ENCODE results near the gene STIM1.
"Not testable (repeated sequence)": the region's sequence is repeated elsewhere in the genome, so short reads cannot be mapped to it uniquely, and the experiment has no call there.

STIM1 gene

GRCh38 chr11:3983101-3983500, 127.6 kb downstream of the STIM1 start:
- DNase-seq (ENCODE audit: low read depth): no peak

- DNase-seq (ENCODE audit: low read depth): peak; percentile 6
Measured at GRCh38 chr11:3984896-3985295, 129.4 kb downstream of the STIM1 start.

GRCh38 chr11:3985631-3986030, 130.2 kb downstream of the STIM1 start:
- no peak for DNase-seq (ENCODE audit: low read depth)

GRCh38 chr11:3986301-3986700, 130.8 kb downstream of the STIM1 start:
- DNase-seq (ENCODE audit: low read depth): no peak

- no peak for DNase-seq (ENCODE audit: low read depth)
Measured at GRCh38 chr11:3989276-3989920, 133.9 kb downstream of the STIM1 start.

GRCh38 chr11:3989921-3990290, 134.4 kb downstream of the STIM1 start:
- no peak for DNase-seq (ENCODE audit: low read depth)

- no peak for DNase-seq (ENCODE audit: low read depth)
Measured at GRCh38 chr11:3990406-3990805, 134.9 kb downstream of the STIM1 start.

- DNase-seq (ENCODE audit: low read depth): no peak
Measured at GRCh38 chr11:3992964-3993363, 137.5 kb downstream of the STIM1 start.

GRCh38 chr11:3994030-3994640, 138.7 kb downstream of the STIM1 start:
- DNase-seq (ENCODE audit: low read depth): no peak

- no peak for DNase-seq (ENCODE audit: low read depth)
Measured at GRCh38 chr11:3995307-3995706, 139.8 kb downstream of the STIM1 start.

GRCh38 chr11:3995949-3996554, 140.6 kb downstream of the STIM1 start:
- no peak for DNase-seq (ENCODE audit: low read depth)

- DNase-seq (ENCODE audit: low read depth): no peak
Measured at GRCh38 chr11:3996651-3997050, 141.2 kb downstream of the STIM1 start.

GRCh38 chr11:4004753-4005152, 149.3 kb downstream of the STIM1 start:
- not testable (repeated sequence) for DNase-seq (ENCODE audit: low read depth)

- no peak for DNase-seq (ENCODE audit: low read depth)
Measured at GRCh38 chr11:4006946-4007680, 151.6 kb downstream of the STIM1 start.

- no peak for DNase-seq (ENCODE audit: low read depth)
Measured at GRCh38 chr11:4008116-4008515, 152.7 kb downstream of the STIM1 start.

GRCh38 chr11:4016602-4017001, 161.1 kb downstream of the STIM1 start:
- not testable (repeated sequence) for DNase-seq (ENCODE audit: low read depth)

- no peak for DNase-seq (ENCODE audit: low read depth)
Measured at GRCh38 chr11:4017129-4017528, 161.7 kb downstream of the STIM1 start.

GRCh38 chr11:4018641-4019040, 163.2 kb downstream of the STIM1 start:
- DNase-seq (ENCODE audit: low read depth): no peak

GRCh38 chr11:4019891-4020290, 164.4 kb downstream of the STIM1 start:
- DNase-seq (ENCODE audit: low read depth): no peak

- DNase-seq (ENCODE audit: low read depth): no peak
Measured at GRCh38 chr11:4022669-4023068, 167.2 kb downstream of the STIM1 start.

- no peak for DNase-seq (ENCODE audit: low read depth)
Measured at GRCh38 chr11:4025248-4025966, 169.9 kb downstream of the STIM1 start.

- no peak for DNase-seq (ENCODE audit: low read depth)
Measured at GRCh38 chr11:4025967-4026324, 170.5 kb downstream of the STIM1 start.

Measured in T follicular helper cell (primary cell).